ENCODE measurements around the gene RSBN1L. TPM values are rescaled to one million over a fixed set of nuclear protein-coding genes. Genes with fewer than 3 reads are reported as not detected.

The RSBN1L gene
- total and polyA plus RNA-seq, 2 of the 8 experiments (the other 6 are each of a cell fraction or from before 2014, with no cell fraction given) = 4.1 to 22.1 TPM

GRCh38 chr7:77702513-77702912, 6.3 kb downstream of the RSBN1L start (continued):
- TF ChIP-seq, protein P1, sequence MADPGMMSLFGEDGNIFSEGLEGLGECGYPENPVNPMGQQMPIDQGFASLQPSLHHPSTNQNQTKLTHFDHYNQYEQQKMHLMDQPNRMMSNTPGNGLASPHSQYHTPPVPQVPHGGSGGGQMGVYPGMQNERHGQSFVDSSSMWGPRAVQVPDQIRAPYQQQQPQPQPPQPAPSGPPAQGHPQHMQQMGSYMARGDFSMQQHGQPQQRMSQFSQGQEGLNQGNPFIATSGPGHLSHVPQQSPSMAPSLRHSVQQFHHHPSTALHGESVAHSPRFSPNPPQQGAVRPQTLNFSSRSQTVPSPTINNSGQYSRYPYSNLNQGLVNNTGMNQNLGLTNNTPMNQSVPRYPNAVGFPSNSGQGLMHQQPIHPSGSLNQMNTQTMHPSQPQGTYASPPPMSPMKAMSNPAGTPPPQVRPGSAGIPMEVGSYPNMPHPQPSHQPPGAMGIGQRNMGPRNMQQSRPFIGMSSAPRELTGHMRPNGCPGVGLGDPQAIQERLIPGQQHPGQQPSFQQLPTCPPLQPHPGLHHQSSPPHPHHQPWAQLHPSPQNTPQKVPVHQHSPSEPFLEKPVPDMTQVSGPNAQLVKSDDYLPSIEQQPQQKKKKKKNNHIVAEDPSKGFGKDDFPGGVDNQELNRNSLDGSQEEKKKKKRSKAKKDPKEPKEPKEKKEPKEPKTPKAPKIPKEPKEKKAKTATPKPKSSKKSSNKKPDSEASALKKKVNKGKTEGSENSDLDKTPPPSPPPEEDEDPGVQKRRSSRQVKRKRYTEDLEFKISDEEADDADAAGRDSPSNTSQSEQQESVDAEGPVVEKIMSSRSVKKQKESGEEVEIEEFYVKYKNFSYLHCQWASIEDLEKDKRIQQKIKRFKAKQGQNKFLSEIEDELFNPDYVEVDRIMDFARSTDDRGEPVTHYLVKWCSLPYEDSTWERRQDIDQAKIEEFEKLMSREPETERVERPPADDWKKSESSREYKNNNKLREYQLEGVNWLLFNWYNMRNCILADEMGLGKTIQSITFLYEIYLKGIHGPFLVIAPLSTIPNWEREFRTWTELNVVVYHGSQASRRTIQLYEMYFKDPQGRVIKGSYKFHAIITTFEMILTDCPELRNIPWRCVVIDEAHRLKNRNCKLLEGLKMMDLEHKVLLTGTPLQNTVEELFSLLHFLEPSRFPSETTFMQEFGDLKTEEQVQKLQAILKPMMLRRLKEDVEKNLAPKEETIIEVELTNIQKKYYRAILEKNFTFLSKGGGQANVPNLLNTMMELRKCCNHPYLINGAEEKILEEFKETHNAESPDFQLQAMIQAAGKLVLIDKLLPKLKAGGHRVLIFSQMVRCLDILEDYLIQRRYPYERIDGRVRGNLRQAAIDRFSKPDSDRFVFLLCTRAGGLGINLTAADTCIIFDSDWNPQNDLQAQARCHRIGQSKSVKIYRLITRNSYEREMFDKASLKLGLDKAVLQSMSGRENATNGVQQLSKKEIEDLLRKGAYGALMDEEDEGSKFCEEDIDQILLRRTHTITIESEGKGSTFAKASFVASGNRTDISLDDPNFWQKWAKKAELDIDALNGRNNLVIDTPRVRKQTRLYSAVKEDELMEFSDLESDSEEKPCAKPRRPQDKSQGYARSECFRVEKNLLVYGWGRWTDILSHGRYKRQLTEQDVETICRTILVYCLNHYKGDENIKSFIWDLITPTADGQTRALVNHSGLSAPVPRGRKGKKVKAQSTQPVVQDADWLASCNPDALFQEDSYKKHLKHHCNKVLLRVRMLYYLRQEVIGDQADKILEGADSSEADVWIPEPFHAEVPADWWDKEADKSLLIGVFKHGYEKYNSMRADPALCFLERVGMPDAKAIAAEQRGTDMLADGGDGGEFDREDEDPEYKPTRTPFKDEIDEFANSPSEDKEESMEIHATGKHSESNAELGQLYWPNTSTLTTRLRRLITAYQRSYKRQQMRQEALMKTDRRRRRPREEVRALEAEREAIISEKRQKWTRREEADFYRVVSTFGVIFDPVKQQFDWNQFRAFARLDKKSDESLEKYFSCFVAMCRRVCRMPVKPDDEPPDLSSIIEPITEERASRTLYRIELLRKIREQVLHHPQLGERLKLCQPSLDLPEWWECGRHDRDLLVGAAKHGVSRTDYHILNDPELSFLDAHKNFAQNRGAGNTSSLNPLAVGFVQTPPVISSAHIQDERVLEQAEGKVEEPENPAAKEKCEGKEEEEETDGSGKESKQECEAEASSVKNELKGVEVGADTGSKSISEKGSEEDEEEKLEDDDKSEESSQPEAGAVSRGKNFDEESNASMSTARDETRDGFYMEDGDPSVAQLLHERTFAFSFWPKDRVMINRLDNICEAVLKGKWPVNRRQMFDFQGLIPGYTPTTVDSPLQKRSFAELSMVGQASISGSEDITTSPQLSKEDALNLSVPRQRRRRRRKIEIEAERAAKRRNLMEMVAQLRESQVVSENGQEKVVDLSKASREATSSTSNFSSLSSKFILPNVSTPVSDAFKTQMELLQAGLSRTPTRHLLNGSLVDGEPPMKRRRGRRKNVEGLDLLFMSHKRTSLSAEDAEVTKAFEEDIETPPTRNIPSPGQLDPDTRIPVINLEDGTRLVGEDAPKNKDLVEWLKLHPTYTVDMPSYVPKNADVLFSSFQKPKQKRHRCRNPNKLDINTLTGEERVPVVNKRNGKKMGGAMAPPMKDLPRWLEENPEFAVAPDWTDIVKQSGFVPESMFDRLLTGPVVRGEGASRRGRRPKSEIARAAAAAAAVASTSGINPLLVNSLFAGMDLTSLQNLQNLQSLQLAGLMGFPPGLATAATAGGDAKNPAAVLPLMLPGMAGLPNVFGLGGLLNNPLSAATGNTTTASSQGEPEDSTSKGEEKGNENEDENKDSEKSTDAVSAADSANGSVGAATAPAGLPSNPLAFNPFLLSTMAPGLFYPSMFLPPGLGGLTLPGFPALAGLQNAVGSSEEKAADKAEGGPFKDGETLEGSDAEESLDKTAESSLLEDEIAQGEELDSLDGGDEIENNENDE (IDR thresholded peaks at IDR 0.05; ENCODE audit: insufficient replicate concordance, low read length) = no peak
- TF ChIP-seq GABPA (IDR thresholded peaks at IDR 0.05; ENCODE audit: borderline replicate concordance, insufficient read depth, low read length) (no peak), SP2 (IDR thresholded peaks at IDR 0.05; ENCODE audit: low read length) (no peak), RBBP5 (IDR thresholded peaks at IDR 0.05; ENCODE audit: borderline replicate concordance, low read depth, low read length) (no peak), SP1 (IDR thresholded peaks at IDR 0.05; ENCODE audit: low read depth, low read length) (no peak), JUND (IDR thresholded peaks at IDR 0.05; ENCODE audit: low read length) (no peak), POLR2A (IDR thresholded peaks at IDR 0.05; ENCODE audit: control extremely low read depth in 1 of 2, low read depth in 2 of 2, low read length in 2 of 2) (no peak), E2F6 (IDR thresholded peaks at IDR 0.05) (no peak), YY1 (IDR thresholded peaks at IDR 0.05; ENCODE audit: low read depth, low read length) (no peak), SIX5 (IDR thresholded peaks at IDR 0.05; ENCODE audit: low read depth, low read length) (no peak), HDAC2 (IDR thresholded peaks at IDR 0.05; ENCODE audit: borderline replicate concordance in 1 of 2, low read depth in 2 of 2, low read length in 2 of 2) (no peak)

Data from H1 (cell line).